GM12878 (cell line): Measurements from ENCODE around the gene DISP3. TPM values are rescaled to one million over a fixed set of nuclear protein-coding genes. Genes with fewer than 3 reads are reported as not detected.

Source experiments
- ATAC-seq: fragments of 200-7000 bp; cut with Tn5 transposase; 3 replicates; pipeline ENCODE4 v1.9.1; 2020; ENCODE audit warnings: mild to moderate bottlenecking, moderate library complexity
- BruUV-seq: library from RNA; stranded (reverse); fragments of 400-500 nt; replicated peaks from 2 replicates; lab custom pipeline; 2021; lab: Mats Ljungman, UMichigan
- CTCF ChIA-PET: fragments of 300-600 bp; sonication (Branson Sonifier 250); formaldehyde crosslinking; extraction: SDS; loops from one replicate; lab custom pipeline; 2021; ENCODE audit warnings: inconsistent platforms; lab: Yijun Ruan, JAX
- POLR2A ChIA-PET: fragments of 350-600 bp; formaldehyde crosslinking; extraction: SDS; loops from one replicate; lab custom pipeline; 2021; ENCODE audit warnings: inconsistent platforms; lab: Charles Lee
- RAD21 ChIA-PET: fragments of 300-600 bp; sonication (Branson Sonifier 250); formaldehyde crosslinking; loops from one replicate; lab custom pipeline; 2023; ENCODE audit warnings: antibody characterized with exemption; ENCODE audit not compliant: unreplicated experiment; lab: Charles Lee
- SMC1A ChIA-PET: fragments of 300-600 bp; sonication (Branson Sonifier 250); formaldehyde crosslinking; loops from one replicate; lab custom pipeline; 2023; ENCODE audit not compliant: unreplicated experiment, uncharacterized antibody; lab: Charles Lee
- DNase-seq: peaks from one replicate; pipeline ENCODE4 v3.0.0-alpha.2; 2011; ENCODE audit warnings: low read depth, low spot score
- FAIRE-seq: peaks from 3 replicates; lab custom pipeline; 2011; peaks lifted over from hg19 to GRCh38; lab: Jason Lieb, UNC
- H2AFZ ChIP-seq: 2 replicates; pipeline ENCODE4 v1.6.0; 2011; ENCODE audit warnings: low read depth, low read length, control low read depth; ENCODE audit not compliant: control insufficient read depth
- H3K27ac ChIP-seq: 2 replicates; pipeline ENCODE4 v1.5.1; 2011; ENCODE audit warnings: control low read depth; ENCODE audit not compliant: control insufficient read depth, insufficient read depth
- H3K27me3 ChIP-seq, 2 experiments: replicated peaks in 1 of 2; 2 replicates each; pipeline versions ENCODE4 v1.6.0 to v1.6.1; 2011; ENCODE audit warnings: low read length in 1 of 2; ENCODE audit not compliant: control insufficient read depth in 2 of 2, insufficient read depth in 2 of 2
- H3K36me3 ChIP-seq, 2 experiments: 2 replicates each; pipeline ENCODE4 v1.5.1; 2011; ENCODE audit warnings: low read length in 1 of 2; ENCODE audit not compliant: control insufficient read depth in 2 of 2, insufficient read depth in 2 of 2
- H3K4me1 ChIP-seq: 2 replicates; pipeline ENCODE4 v1.6.1; 2011; ENCODE audit warnings: mild to moderate bottlenecking, low read length, moderate library complexity, mixed read lengths; ENCODE audit not compliant: control insufficient read depth, insufficient read depth
- H3K4me2 ChIP-seq: 2 replicates; pipeline ENCODE4 v1.6.0; 2011; ENCODE audit warnings: control low read depth; ENCODE audit not compliant: control insufficient read depth, insufficient read depth
- H3K4me3 ChIP-seq: fragments of 200-600 bp; sonication (generic); 2 replicates; pipeline ENCODE4 v1.5.1; 2016
- H3K79me2 ChIP-seq: 2 replicates; pipeline ENCODE4 v1.6.0; 2011; ENCODE audit warnings: low read length; ENCODE audit not compliant: control insufficient read depth, insufficient read depth
- H3K9ac ChIP-seq: 2 replicates; pipeline ENCODE4 v1.8.0; 2011; ENCODE audit warnings: low read length, control low read depth, mixed read lengths; ENCODE audit not compliant: control insufficient read depth, insufficient read depth
- H3K9me3 ChIP-seq: replicated peaks from 3 replicates; pipeline ENCODE4 v1.5.1; 2011; ENCODE audit warnings: mild to moderate bottlenecking, low read length; ENCODE audit not compliant: control insufficient read depth, insufficient read depth
- H4K20me1 ChIP-seq: 2 replicates; pipeline ENCODE4 v1.6.0; 2011; ENCODE audit not compliant: control insufficient read depth, insufficient read depth
- CBX5 ChIP-seq: sonication (generic); IDR thresholded peaks from 2 replicates; pipeline ENCODE4 v1.6.1; 2016; ENCODE audit warnings: low read depth, moderate library complexity, mild to moderate bottlenecking, inconsistent platforms
- PAX8 ChIP-seq: fragments of 450-650 bp; IDR thresholded peaks from 2 replicates; pipeline ENCODE4 v1.6.1; 2017; ENCODE audit warnings: mild to moderate bottlenecking, moderate library complexity
- WGBS: methylation state at CpG from one replicate; pipeline ENCODE4 v1.1.6; 2016; ENCODE audit warnings: low lambda C conversion rate; ENCODE audit not compliant: insufficient replicate concordance, insufficient coverage; ENCODE audit errors: missing lambda C conversion rate; 5-methylcytosine and 5-hydroxymethylcytosine counted together
- in situ Hi-C: fragments of 300-500 bp; cut with MboI; formaldehyde crosslinking; loops from 9 replicates; pipeline ENCODE4 v1.14.3; 2018; ENCODE audit warnings: mixed read lengths
- intact Hi-C: fragments of 100-400 bp; cut with micrococcal nuclease; formaldehyde crosslinking; loops from one replicate; pipeline ENCODE4 v1.14.2; 2022; ENCODE audit not compliant: unreplicated experiment
- polyA plus RNA-seq, 11 experiments: library from polyadenylated mRNA; depleted of rRNA in 4 of 11; unstranded in 6 of 11; stranded (reverse) in 5 of 11; fragments of >200 nt; fragmentation: Nextera tagmentation in 4 of 11; fragmentation: Illumina TruSeq in 1 of 11; extraction: Ambion mirVana in 4 of 11; extraction: Trizol in 1 of 11; gene quantifications; 1 replicate in 1 of 11; 2 replicates in 10 of 11; pipeline versions ENCODE4 v1.2.1 to v1.2.3, GENCODE V29; 2011 to 2016; ENCODE audit warnings: inconsistent platforms in 2 of 11, missing spikeins in 2 of 11, low read depth in 1 of 11
- total RNA-seq, 4 experiments: library from RNA; depleted of rRNA in 3 of 4; stranded (reverse); fragments of >200 nt in 3 of 4; fragmentation: Illumina TruSeq in 1 of 4; extraction: Trizol in 1 of 4; gene quantifications; 2 replicates each; pipeline versions ENCODE4 v1.2.1 to v1.2.3, GENCODE V29; 2013 to 2021
- TF ChIP-seq, protein P1 (sequence below): IDR thresholded peaks from 2 replicates; pipeline ENCODE4 v1.6.1; 2012; ENCODE audit warnings: low read length, inconsistent platforms
- TF ChIP-seq, protein P2 (sequence below): fragments of 450-650 bp; IDR thresholded peaks from 2 replicates; pipeline ENCODE4 v1.6.1; 2014; ENCODE audit warnings: mild to moderate bottlenecking
- TF ChIP-seq, protein P3 (sequence below), 3 experiments: IDR thresholded peaks in 2 of 3; conservative IDR thresholded peaks in 1 of 3; 2 replicates each; pipeline ENCODE4 v1.5.1; 2011; ENCODE audit warnings: low read depth in 3 of 3, low read length in 3 of 3, mild to moderate bottlenecking in 3 of 3, control low read depth in 2 of 3, moderate library complexity in 2 of 3, inconsistent platforms in 1 of 3, mixed read lengths in 1 of 3; ENCODE audit not compliant: control insufficient read depth in 2 of 3, insufficient read depth in 1 of 3; ENCODE audit errors: extremely low read depth in 1 of 3

Gene DISP3
- total and polyA plus RNA-seq, 10 of the 15 experiments (the other 5 are each of a cell fraction or from before 2014, with no cell fraction given) = under 0.01 to 0.18 (median 0.09) TPM; not detected in 2

DNA sequence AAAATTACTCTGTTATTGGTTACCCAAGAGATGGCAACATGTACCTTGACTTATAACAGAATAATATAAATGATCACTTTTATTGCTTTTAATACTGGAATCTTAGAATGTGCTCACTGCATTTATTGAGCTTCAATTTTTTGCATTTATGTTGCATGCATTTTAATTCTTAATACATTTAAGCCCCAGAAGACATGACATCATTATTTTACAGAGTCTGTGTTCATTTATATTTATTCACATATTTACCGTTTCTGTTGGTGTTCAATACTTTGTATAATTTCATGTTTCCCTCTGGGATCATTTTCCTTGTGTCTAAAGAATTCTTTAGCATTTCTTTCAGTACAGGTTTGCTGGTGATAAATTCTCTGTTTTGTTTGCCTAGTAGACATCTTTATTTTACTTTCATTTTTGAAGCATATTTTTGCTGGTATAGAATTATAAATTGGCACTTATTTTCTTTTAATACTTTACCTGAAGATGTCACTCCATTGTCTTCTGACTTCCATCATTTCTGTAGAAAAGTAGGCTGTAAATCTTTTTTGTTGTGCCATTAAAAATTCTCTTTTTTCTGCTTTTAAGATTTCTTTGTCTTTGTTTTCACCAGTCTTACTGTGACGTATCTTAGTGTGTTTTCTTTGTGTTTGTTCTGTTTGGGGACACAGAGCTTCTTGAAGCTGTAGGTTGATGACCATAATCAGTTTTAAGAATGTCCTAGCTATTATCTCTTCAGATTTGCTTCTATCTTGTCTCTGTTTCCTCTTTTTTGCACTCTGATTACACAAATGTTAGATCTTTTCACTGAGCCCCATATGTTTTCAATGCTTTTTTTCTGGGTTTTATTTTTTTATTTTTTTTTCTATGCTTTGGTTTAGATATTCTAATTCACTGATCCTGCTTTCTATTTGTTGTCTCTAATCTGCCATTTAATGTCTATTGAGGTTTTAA lies 26.9 kb downstream of the DISP3 start:
- RAD21 ChIA-PET = no interaction called here

More for the DNA sequence above, 26.9 kb downstream of the DISP3 start:
- POLR2A ChIA-PET = no interaction called here
- H3K79me2 ChIP-seq = no peaks in the 10 kb centered on the region
- intact Hi-C loops = no loop called here
- ATAC-seq = no peak
- TF ChIP-seq, protein P1, sequence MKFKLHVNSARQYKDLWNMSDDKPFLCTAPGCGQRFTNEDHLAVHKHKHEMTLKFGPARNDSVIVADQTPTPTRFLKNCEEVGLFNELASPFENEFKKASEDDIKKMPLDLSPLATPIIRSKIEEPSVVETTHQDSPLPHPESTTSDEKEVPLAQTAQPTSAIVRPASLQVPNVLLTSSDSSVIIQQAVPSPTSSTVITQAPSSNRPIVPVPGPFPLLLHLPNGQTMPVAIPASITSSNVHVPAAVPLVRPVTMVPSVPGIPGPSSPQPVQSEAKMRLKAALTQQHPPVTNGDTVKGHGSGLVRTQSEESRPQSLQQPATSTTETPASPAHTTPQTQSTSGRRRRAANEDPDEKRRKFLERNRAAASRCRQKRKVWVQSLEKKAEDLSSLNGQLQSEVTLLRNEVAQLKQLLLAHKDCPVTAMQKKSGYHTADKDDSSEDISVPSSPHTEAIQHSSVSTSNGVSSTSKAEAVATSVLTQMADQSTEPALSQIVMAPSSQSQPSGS = no peak
- TF ChIP-seq, protein P2, sequence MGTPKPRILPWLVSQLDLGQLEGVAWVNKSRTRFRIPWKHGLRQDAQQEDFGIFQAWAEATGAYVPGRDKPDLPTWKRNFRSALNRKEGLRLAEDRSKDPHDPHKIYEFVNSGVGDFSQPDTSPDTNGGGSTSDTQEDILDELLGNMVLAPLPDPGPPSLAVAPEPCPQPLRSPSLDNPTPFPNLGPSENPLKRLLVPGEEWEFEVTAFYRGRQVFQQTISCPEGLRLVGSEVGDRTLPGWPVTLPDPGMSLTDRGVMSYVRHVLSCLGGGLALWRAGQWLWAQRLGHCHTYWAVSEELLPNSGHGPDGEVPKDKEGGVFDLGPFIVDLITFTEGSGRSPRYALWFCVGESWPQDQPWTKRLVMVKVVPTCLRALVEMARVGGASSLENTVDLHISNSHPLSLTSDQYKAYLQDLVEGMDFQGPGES = no peak
- TF ChIP-seq, protein P3, sequence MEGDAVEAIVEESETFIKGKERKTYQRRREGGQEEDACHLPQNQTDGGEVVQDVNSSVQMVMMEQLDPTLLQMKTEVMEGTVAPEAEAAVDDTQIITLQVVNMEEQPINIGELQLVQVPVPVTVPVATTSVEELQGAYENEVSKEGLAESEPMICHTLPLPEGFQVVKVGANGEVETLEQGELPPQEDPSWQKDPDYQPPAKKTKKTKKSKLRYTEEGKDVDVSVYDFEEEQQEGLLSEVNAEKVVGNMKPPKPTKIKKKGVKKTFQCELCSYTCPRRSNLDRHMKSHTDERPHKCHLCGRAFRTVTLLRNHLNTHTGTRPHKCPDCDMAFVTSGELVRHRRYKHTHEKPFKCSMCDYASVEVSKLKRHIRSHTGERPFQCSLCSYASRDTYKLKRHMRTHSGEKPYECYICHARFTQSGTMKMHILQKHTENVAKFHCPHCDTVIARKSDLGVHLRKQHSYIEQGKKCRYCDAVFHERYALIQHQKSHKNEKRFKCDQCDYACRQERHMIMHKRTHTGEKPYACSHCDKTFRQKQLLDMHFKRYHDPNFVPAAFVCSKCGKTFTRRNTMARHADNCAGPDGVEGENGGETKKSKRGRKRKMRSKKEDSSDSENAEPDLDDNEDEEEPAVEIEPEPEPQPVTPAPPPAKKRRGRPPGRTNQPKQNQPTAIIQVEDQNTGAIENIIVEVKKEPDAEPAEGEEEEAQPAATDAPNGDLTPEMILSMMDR (IDR thresholded peaks at IDR 0.05 in 2 of 3, conservative IDR thresholded peaks at IDR 0.05 in 1 of 3; ENCODE audit: control insufficient read depth in 2 of 3, extremely low read depth in 1 of 3, insufficient read depth in 1 of 3, low read depth in 3 of 3, low read length in 3 of 3) = no peak
- TF ChIP-seq PAX8 (no peak), CBX5 (peak; percentile 95)
- no peak overlapping the region for H3K4me2 ChIP-seq
- no peaks in the 10 kb centered on the region for H3K4me1 ChIP-seq
- no peak overlapping the region for H2AFZ ChIP-seq
- in situ Hi-C loops = no loop called here
- no peak overlapping the region for H3K4me3 ChIP-seq
- H3K36me3 ChIP-seq = no peaks in the 10 kb centered on the region
- no peaks in the 10 kb centered on the region for H3K27me3 ChIP-seq
- H3K27ac ChIP-seq = no peak overlapping the region
- SMC1A ChIA-PET = no interaction called here
- H4K20me1 ChIP-seq = no peaks in the 10 kb centered on the region
- CTCF ChIA-PET = interaction anchor here (0.7 to 1.4 kb wide), 2 partner anchors 11 to 355 kb away, joined by 3 read pairs; no protein-coding TSS in a partner anchor
- 0% methylated on average over 2 of the region's 2 CpGs for WGBS
- FAIRE-seq = no peak
- no TSS peak for BruUV-seq
- no peak for DNase-seq
- H3K9ac ChIP-seq = no peak overlapping the region
- H3K9me3 ChIP-seq = peaks cover 8% of the 10 kb centered on the region; the same call in 2 of the 3 replicates
